SHP77 (cell line): ENCODE data around the gene RNF41.
"Not testable (repeated sequence)": the region's sequence is repeated elsewhere in the genome, so short reads cannot be mapped to it uniquely, and the experiment has no call there.

Source experiments
- DNase-seq, 2 experiments: peaks; one replicate each; lab custom pipeline; 2025; lab: John Stamatoyannopoulos, UW

RNF41 gene

DNA sequence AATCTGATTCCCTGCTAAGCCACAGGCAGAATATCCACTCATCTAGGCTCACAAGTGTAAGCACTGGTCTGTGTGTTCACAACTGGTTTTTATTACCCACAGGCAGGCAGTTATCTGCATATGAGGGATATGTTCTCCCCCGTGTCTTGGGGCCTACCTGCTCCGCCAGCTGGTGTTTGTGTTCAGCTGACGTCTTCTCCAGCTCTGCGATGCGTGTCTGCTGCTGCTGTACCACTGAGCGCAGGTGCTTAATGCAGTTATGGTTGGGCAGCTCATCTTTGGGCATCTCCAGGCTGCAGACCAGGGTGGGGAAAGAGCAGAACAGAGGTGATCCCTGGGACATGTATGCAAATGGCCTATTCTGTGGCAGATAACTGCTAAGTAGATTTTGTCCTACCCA, 13.7 kb downstream of the RNF41 start:
- no peak for DNase-seq

DNA sequence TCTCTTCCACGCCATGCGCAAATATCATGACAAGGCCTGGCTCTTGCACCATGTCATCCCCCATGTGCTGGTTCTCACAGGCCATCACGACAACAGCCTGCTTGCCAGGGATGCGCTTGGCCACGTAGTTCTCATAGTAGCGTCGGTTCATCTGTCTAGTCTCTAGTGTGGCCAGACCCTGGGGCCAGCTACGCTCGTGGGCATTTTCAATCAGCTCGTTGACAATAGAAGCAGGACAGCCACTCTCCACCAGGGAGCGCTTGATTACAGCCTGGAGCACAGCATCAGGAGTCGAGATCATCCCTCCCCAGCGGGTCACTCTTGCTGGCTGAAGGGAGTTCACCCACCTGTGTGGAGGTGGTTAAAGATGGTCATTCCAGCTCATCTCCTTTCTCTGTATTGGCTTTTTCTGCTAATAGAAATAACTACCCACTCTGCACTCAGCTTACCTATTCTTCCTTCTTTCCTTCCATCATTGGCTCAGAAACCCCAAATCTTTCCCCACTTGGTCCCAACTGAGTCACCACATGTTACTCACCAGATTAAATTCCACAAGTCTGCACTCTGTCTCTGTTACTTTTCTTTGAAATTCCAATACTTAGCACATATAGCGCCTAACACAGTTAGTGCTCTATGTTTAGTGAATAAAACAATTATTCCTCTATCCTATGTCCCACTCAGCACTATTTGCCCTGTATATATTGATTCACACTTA, 15.1 kb downstream of the RNF41 start:
- peak; percentile 45 to 65 for DNase-seq

DNA sequence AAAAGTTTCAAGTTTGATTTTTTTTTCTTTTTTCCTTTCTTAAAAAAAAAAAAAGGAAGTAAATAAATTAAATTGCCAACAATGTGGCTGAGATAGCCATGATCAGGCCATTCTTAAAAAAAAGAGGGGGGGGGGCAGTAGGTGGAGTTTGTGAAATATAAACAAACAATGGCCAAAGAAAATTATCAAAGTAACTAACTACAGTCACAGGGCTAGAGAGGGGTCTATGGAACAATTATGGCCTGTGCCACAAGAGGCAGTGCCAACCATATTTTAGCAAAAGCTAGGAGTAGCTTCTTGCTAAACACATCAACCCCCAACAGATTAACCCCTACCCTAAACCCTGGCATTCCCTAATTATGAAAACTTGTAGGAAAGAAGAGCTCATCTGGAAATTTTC, 16.3 kb downstream of the RNF41 start:
- DNase-seq: no peak

DNA sequence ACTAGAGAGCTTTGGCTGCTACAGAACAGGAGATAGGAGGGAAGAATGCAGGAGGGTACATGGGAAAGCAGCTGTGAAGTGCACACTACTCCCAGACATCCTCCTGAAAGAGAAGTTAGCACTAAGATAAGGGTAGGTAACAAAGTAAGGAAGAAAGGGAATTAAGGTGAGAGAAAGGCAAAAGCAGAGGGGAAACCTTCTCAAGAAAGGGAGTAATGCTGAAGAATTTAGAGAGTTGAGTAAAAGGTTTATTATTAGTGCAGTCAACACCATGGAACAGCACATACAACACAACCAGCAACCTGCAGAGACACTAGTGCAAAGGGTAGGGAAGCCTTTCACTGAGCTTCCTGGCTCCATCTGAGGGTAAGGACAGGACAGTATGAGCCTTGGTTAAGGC, 17.4 kb downstream of the RNF41 start:
- DNase-seq: no peak

DNA sequence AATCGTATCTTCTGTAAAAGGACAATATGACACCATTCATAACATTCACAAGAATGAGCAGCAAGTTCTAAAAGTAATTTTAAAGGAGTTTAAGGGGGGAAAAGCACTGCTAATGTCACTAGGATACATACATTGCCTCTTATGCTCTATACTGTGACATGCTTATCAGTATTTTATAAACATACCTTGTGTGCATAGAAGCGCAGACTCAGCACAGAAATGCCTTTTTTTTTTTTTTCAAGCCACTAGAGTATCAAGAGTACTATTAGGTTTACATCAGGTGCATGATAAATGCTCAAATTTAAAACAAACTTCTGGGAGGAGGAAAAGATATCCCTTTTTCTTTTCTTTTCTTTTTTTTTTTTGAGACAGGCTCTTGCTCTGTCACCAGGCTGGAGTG, 18.9 kb downstream of the RNF41 start:
- no peak for DNase-seq

DNA sequence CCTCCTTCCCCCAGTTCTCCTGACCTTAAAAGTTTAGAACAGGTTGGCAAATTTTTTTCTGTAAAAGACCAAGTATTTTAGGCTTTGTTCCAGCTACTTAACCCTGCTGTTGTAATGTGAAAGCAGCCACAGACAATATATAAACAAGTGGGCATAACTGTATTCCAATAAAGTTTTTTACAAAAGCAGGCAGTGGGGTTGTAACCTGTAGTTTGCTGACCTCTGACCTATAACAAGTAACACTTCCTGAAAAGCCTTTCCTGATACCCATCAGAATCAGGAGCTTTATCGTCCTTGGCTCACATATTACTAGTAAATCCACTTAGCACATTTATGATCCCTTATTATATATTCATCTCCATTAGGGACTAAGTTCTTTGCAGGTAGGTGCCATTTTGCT, 19.4 kb downstream of the RNF41 start:
- DNase-seq: no peak

DNA sequence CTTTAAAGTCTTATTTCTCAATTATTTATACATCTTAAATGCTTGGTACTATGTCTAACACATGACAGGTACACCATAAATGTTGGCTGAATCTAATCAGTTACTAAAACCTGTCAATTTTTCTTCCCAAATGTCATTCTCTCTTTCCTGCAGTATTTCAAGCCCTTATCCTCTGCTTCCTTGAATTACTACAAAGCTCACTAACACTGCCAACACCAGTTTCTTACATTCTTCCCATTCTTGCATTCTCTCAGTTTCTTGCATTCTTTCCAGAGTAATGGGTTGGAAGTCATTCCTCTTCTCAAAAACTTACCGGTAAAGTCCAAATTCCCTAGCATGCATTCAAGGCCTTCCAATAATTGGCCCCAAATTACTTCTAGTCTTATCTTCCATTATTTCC, 22.9 kb downstream of the RNF41 start:
- no peak for DNase-seq

DNA sequence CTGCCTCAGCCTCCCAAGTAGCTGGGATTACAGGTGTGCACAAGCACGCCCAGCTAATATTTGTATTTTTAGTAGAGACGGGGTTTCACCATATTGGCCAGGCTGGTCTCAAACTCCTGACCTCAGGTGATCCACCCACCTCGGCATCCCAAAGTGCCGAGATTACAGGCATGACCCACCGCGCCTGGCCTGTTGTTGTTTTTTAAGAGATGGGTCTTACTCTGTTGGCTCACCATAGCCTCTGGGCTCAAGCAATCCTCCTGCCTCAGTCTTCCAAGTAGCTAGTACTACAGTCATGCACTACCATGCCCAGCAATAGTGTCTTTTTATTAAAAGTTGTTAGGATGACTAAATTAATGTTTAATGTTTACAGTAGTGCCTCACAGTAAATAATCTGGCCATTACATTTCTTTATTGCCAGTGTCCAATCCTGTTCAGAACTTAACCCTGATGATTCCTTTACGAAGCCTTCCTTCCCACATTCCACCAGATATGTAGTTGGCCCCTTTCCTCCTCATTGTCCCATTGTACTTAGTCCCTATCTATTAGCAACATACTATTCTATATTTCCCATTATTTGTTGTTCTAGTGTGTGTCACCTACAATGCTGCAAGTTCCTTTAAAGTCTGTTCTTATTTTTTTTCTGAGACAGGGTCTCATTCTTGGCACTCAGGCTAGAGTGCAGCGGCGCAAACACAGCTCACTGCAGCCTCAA, 23.6 kb downstream of the RNF41 start:
- DNase-seq: no peak

DNA sequence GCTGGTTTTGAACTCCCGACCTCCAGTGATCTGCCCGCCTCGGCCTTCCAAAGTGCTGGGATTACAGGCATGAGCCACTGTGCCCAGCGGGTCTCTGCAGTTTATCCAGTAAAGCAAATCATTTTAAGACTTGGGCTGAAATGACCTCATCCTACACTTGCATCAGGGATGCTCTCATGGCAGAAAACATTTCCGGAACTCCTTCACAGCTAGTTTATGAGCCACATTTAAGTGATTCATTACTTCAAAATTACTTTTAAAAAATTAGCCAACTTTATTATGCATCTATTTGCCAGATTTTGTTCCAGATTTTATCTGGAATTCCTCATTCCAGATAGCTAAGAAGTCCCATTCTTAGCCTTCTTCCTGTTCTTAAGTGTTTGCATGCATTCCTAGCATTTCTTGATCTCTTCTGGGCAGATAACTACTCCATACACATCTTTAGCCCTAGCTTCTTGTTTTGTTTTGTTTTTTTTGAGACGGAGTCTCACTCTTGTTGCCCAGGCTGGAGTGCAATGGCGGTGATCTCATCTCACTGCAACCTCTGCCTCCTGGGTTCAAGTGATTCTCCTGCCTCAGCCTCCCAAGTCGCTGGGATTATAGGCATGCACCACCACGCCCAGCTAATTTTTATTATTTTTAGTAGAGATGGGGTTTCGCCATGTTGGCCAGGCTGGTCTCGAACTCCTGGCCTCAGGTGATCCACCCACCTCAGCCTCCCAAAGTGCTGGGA, 24.7 kb downstream of the RNF41 start:
- not testable (repeated sequence) for DNase-seq

DNA sequence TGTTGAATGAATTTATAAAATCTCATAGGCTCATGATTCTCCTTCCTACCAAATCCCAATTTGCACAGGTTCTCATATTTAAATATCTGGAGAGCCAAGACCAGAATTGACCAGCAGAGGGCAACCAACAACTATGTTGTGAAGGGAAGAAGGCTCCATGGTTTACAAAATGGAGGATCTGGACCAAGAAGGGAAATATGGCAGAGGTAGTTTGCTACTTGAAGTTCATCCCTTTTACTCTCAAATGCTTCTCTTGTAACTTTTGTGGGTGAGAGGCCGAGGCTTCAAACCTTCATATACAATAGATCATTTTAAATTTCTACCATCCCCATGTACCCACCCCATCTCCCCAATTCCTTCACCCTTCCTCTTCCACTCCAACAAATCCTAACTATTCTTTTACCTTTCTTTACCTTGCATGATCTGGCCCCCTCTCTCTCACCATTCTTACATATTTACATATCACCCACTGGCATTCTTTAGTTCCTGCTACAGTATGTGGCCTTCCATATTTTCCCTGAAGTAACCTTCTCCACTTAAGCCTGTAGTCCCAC, 28.6 kb downstream of the RNF41 start:
- peak; percentile 82 to 91 for DNase-seq

DNA sequence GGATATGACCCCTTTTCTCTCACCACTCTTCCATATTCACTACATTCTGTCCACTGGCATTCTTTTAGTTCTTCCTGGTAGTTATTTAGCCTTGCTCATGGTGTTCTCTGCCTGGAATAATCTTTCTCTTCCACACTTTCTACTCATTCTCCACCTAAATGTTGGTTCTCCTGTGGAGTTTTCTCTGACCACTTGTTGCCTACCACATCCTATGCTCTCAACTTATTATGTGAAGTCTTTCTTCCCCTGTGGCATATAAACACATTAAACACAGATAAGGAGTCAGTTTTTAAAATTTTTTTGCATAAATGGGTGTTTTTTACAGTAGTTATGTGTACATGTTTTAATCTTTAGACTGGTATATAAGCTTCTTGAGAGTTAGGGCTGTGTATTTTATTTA, 29.1 kb downstream of the RNF41 start:
- no peak for DNase-seq

DNA sequence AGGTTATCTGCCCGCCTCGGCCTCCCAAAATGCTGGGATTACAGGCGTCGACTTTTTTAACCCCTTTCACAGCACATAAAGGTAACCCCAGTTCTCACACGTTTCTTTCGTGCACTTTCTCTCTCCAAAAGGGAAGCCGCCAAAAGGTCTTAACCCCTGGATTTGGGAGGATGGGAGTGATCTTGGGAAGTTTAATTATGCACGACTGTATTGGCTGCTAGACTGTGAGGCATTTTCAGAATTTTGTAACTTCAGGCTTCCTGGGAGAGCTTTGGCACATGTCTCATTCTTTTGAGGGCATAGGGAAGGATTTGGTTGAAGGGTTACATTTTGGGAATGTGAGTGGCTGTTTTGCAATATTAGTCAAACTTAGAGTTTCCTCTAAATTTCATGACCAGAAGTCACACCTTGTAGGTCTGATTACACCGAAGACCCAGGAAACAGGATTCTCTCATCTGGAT, 31.0 kb downstream of the RNF41 start:
- DNase-seq: peak in 1 of 2 experiments; percentile 13

DNA sequence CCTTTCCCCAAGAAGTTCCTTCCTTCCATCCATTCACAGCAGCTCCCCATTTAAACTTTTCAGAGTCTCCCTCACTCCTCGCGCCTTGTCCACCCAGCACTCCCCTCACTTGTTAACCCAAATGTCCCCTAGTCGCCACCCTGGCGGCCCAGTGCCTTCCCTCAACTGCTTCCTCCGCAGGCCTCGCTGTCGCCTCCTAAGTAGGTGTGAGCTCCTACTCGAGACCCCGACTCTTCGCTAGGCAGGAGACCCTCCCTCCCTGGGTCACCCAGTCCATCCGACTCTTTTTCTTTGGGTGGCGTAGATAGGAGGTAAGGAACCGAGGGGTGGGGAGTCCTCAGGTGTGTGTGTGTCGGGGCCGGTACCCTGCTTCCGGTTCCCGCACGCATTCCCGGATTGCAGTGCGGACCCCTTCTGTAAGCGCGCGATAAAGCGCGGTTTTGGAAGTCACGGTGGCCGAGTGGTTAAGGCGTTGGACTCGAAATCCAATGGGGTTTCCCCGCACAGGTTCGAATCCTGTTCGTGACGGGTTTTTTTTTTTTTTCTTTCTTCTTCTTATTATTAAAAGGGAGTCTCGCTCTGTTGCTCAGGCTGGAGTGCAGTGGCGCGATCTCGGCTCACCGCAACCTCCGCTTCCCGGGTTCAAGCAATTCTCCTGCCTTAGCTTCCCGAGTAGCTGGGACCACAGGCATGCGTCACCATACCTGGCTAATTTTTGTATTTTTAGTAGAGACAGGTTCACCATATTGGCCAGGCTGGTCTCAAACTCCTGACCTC, 31.6 kb downstream of the RNF41 start:
- DNase-seq: peak; percentile 77 to 86

DNA sequence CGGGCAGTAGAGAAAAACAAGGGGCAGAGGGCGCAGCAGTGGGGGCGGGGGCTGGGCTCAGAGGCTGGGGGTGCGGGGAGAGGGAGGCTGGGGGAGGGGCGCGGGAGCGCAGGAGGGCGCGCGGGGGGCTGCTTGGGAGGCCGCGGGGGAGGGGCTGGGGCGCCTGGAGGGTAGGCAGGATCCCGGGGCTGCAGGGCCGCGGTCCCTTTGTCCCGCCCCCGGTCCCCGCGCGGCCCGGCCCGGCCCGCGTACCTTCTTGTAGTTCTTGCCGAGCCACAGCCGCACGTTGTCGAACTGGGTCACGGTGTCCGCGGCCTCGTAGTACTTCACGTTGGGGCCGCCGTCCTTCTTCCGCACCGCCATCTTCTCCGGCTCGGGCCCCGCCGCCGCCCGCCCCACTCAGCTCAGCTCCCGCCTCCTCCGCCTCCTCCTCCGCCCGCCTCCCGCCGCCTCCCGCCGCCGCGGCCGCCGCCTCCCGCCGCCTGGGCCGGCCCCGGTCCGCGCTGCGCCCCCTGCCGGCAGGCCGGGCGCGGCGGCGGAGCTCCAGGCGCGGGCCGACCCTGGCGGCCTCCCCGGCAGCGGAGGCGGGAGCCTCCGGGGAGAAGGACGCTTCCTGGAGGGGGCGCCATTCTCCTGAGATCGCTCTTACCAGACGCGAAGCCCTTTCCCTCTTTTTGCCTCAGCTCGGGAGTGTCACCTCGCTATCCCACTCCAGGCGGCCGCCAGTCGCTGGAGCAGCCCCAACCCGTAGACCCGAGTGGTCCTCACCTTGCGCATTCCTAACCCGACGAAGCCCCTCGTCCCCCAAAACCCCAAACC, 32.4 kb downstream of the RNF41 start, which contains the start of gene SMARCC2:
SMARCC2 (minus strand) TSS at position 385 of the 819 bp plus-strand sequence; CDS start at position 363, 22 bp downstream.
- peak; percentile 78 to 87 for DNase-seq

DNA sequence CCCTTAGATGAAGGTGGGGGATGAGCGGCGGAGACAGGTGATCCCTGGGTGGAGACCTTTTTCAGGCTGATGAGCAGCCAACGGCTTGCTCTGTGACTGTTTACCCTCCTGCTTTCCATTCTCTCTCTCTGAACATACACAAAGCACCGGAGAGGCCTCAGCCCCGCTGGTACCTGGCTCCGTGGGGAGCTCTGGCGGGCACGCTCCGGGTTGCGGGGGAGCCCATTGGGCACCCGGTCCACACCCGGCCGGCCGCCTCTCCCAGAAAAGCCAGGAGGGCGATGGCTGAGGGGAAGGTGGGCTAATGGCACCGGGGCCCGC, 33.0 kb downstream of the RNF41 start:
- DNase-seq: no peak

DNA sequence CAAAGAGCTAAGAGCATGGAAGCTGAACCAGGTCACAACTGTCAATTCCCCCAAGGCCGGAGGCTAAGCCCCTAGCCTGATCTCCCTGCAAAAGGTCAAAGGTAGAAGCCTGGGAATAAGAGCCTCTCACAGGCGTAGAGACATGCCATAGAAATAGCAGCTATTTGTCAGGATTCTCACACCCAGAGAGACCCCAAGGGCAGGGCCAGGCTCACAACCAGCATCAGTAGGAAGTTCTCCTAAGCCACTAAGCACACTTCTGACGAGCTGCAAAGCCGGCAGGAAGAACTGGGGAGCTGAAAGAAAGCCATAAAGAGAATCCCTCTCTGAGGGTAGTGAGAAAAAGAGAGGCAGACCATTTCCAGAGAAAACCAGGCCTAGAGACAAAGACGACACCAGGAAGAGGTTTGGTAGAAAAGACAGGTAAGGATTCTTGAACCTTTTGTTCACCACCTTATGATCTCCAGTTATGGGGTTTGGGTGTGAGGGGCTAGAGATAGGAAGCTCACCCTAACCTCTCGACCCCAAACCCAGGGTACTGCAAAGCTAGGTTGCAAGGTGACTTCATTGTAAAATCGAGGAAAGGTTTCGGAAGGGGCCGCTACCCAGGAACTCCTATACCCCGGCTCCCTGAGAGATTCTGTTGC, 33.5 kb downstream of the RNF41 start:
- DNase-seq: no peak

DNA sequence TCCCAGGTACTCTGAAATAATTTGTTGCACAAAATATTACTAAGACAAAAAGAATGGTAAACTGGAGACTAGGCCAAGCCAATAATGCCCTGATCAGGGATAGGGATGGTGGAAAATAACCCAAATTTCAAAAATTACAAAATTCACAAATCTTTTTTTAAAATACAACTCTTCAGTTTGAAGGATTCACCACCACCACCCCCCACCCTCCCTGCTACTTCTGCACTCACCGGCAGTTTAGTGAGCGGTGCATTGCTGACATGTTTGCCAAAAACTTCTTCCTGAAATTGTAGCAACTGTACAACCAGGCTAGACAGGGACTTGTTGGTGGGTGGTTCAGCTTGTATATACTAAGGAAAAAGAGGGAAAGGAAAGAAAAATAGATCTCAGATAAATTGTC, 34.8 kb downstream of the RNF41 start:
- no peak for DNase-seq

DNA sequence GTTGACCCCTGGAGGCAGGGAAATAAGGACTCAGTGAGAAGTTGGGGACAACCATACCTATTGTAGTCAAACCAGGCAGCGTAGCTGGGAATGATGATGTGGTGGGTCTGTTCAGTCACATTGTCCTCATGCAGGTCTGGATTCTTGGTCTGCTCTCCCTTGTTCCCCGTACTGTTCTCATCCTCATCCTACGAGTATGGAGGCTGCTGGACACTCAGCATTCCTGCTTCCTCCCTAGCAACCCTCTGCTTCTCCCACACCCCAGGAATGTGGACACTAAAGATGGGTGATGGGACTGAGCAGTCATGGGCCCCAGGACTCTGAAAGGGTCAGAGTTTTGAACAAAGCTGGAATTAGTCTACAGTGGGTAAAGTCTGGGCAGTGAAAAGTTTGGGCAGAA, 43.4 kb downstream of the RNF41 start:
- DNase-seq: no peak

DNA sequence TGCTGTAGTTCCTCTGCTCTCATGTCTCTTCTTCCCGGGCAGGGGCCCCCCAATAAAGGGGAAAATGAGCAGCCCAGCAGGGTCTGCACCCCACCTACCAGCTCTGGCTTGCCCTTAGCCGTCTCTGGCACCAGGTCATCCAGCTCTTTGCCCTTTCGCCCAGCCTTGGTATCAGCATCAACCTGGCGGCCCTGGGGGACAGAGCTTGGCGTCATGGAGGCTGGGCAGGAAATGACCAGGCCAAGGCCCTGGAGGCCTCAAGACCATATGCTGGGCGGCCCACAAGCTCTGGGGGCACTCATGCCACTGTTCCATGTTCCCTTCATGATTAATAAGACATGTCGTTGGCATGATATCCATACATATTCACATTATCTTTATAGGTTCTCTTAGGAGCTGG, 48.9 kb downstream of the RNF41 start:
- no peak for DNase-seq

DNA sequence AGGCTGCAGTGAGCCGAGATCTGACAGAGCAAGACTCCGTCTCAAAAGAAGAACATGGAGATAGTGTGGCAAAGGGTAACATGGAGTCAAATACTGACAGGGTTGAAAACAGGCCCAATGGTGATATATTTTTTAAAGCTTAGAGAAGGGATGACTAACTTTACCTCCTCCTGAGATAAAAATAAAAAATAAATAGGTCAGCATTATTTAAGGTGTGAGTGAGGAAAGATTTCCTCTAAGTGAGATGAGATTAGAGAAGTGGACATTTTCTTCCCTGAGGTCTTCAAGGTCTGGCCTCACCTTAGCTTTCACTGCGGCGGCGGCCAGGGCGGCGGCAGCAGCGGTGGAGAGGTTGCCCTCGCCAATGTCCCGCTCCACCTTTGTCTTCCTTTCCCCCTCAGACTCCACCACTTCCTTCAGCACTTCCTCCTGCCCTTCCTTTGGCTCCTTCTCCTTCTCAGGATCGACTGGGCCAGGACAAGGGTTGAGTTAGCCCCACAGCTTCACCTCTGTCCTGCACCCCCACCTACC, 52.4 kb downstream of the RNF41 start:
- no peak for DNase-seq
